Activated gamma-delta T cell treated with anti-CD3 and anti-CD28 coated beads, Interleukin-2, amount 50 U/mL, for 16 hours (primary cell): Measurements from ENCODE around the gene CFAP157.
"Not testable (repeated sequence)": the region's sequence is repeated elsewhere in the genome, so short reads cannot be mapped to it uniquely, and the experiment has no call there.

Source experiments
- DNase-seq: peaks from one replicate; pipeline ENCODE4 v3.0.0-alpha.2; 2020; ENCODE audit warnings: low read depth

CFAP157 gene

DNA sequence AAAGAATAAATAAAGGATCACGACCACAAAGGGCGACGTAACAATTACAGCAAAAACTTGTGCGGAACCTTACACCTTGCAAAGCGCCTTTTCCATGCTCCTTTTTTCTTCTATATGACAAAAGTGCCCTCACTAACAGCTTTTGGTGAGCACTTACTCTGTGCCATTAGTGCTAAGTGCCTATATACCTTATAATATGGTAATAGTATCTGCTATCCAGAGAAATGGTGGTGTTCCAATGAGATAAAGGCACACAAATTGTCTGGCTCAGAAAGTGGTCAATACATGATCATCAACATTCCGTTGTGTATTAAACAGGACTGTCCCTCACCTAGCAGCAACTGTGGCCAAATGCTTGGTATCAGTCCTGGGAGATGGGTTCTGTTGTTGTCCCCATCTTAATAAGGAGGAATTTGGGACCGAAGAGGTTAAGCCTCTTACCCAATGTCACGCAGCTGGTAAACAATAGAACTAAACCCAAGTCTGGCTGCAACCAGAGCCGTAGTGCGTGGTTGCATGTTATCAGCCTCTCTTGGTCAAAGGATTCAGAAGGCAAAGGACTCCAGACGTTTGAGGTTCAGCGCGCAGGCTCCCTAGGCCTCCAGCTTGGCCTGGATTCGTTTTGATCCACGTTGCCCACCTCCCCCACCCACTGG, 28.9 kb downstream of the CFAP157 start:
- DNase-seq: no peak

DNA sequence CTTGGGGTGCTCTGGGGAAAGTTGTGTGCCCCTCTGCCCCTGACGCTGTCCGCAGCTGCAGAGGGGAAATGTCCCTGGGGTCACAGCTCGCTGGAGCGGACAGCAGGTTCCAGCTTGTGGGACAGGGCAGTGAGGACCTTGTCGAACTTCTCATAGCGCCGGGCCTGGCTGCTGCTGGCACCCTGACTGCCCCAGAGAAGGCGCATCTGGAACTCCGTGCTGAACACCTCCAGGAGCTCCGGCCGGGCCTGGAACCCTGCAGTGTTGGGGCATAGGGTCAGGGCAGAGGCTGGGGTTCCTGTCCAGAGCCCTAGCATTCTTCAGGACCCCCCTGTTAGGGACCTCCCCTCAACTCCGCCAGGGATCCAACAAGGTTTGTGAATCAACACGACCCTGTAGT, 31.9 kb downstream of the CFAP157 start:
- DNase-seq: no peak

DNA sequence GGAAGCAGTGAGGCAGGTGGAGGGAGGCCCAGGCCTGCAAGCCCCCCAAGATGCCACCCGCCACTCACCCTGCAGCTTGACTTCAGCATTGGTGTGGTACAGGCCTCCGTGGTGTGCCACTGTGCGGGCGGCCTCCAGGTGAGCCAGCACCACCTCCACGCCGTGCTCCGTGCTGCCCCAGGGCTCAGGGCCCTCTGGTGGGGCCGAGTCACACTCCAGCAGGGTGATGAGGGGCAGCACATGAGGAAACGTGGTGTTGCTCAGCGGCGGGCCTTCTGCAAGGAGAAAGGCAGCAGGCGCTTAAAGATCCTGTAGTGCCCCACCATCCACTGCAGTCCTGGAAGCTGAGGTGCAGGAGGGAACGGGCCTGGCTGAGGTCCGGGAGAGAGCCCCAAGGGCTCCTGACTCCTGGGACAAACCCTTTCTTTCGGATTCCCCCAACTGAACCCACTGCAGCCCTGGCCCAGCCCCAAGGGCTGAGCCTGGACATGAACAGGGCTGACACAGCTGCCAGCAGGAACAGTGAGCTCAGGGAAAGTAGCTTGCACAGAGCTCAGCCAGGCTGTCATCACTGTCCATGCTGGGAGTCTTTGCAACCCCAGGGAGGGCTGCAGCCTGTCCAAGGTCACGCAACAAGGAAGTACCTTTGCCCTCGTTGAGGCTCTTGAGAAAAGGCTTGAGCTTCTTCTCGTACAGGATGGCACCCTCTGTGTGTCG, 33.0 kb downstream of the CFAP157 start:
- no peak for DNase-seq

DNA sequence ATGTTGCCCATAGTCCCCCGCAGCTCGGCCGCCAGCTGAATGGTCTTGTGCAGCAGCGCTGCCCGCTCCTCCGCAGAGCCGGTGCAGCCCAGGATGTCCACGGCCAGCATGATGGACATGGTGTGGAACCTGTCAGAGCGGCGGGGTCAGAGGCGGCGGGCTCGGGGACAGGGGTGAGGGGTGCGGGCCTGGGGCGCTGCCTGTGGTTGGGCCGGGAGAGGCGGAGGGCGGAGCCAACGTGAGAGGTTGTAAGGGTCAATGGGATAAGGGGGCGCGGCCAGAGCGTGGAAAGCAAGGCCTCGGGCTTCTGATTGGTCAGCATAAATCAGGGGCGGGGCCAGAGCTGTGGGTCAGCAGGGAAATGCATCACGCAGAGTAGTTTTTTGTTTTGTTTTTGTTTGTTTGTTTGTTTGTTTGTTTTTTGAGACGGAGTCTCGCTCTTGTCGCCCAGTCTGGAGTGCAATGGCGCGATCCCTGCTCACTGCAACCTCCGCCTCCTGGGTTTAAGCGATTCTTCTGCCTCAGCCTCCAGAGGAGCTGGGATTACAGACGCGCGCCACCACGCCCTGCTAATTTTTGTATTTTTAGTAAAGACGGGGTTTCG, 35.1 kb downstream of the CFAP157 start:
- DNase-seq: no peak

DNA sequence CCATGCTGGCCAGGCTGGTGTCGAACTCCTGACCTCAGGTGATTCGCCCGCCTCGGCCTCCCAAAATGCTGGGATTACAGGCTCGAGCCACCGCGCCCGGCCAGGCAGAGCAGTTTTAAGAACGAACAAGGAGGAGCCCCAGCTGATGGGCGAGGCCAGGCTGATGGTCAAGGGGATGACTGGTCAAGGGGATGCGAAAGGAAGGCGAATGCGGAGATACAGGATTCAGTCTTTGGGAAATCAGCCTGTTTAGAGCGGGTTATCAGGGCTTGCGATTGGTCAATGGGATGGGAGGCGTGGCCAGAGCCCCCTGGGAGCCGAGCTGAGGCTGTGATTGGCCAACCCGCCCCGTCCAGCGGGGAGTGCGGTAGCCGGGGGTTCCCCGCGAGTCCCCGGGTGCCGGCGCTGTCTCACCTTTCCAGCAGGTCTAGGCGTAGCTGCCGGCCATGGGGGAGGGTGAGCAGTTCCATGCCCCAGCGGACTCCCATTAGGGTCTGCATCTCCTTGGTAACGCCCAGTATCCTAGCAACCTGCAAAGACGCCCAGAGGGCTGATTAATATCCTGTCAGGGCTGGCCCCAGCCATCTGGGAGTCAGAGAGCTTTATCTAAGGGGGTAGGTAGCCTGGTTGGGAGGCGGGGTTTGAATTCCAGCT, 35.8 kb downstream of the CFAP157 start:
- DNase-seq: no peak

DNA sequence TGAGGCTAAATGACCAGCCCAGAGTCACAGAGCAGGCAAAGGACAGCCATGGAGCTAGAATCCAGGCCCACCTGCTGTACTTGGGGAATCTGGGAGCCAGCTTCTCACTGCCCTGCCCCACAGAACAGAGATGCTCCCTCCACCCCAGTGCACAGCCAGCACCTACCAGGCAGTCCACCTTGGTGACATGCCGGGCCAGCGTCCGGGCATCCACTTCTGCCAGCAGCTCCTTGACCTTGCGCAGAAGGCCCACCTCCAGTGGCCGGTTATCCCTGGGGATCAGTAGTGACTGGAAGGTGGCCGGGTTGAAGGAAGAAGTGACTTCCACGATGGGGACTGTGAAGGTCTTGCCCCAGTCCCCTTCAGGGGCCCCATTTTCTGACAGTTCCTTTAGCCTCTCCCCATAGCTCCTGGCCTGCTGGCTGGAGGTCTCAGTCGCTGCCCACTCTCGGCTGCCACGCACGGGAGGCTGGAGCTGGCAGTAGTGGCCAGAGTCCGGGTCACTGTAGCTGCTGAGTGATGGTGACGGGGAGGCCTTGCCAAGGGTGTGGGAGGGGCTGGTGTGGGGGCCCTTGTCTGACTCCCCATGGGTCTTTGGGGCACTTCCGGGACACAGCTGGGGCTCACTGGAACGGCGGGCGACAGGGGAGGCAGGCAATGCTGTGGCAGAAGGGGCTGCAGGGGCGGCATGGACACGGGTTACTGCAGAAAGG, 37.8 kb downstream of the CFAP157 start:
- DNase-seq: no peak

DNA sequence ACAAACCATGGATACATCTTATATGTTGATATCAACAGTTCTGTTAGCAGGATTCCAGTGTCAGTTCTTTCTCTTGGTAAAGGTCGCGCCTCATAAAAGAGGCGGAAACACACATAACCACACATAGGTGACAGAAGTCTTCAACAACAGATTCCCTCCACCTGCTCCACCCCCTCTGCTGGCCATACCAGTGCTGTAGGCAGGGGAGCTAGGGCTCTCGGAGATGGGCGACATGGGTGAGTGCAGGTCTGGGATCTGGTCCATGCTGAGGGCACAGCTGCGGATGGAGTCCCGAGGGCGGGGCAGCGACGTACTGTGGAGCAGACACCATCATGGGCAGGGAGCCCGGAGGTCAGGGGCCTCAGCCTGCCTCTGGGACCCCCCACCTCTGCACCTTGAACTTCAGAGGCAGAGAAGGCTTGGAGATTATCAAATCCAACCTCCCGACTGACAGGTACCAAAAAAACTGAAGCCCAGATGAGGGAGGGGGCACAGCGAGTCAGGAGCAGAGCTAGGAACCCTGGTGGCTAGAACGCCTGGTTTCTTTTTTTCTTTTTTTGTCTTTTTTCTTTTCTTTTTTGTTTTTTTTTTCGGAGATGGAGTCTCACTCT, 40.3 kb downstream of the CFAP157 start:
- peak; percentile 35 for DNase-seq

DNA sequence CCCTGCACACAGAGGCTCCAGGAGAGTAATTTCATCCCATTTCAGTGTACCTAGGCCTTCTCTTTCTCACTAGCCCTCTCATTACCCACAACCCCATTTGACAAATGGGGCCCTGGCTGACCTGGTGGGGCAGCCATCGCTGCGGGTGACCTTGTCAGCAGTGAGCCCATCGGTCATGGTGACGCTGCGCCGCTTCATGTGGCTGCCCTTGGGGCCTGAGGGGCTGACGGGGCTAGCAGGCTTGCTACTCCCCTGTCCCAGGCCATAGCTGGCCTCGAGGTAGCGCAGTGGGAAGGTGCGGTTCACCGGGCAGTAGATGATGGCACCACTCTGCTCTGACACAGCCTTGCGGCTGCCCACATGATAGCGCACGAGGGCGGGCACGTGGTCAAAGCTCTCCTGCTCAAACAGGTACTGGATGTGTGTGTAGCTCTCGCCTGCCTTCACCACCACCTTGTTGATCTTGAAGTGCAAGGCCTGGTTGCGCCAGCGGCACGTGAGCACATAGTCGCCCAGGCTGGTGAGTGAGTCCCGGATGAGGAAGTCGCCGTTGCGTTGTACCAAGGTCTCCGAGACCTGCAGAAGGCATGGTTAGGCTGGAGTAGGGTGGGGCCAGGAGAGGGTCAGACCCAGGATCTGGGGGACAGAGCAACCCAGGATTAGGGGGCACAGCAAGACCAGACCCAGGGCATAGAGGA, 42.5 kb downstream of the CFAP157 start:
- no peak for DNase-seq

DNA sequence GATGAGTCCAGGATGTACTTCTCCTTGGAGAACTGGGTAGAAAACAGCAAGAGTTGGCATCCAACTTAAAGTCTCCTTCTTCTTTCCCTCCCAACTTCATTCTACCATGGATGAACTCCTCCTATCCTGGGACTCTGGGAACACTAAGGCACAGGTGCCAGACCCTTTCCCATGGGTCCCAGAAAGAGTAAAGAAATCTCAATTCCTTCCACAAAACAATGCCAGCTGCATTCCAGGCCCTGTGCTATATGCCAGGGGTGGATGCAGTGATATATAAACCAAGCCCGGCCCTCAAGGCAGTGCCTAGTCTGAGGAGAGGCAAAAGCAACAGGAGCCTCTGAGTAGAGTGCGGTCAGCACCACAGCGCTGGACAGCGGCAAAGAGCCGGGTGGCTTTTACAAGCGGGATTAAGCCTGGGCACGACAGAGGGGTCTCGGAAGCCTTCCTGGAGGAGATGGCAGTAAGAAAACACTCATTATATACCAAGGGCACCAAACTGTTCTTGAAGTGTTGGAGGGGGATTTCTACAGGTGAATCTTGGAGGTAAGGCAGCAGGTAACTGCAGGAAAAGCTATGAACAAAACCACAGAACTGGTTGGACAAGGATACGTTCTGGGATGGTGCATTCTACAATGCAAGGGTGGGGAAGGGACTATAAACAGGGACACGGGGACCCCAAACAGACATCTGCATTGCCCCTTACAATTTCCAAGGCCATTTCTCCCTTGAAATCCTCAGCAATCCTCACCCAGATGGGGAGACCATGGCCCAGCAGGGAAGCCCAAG, 44.7 kb downstream of the CFAP157 start:
- no peak for DNase-seq

DNA sequence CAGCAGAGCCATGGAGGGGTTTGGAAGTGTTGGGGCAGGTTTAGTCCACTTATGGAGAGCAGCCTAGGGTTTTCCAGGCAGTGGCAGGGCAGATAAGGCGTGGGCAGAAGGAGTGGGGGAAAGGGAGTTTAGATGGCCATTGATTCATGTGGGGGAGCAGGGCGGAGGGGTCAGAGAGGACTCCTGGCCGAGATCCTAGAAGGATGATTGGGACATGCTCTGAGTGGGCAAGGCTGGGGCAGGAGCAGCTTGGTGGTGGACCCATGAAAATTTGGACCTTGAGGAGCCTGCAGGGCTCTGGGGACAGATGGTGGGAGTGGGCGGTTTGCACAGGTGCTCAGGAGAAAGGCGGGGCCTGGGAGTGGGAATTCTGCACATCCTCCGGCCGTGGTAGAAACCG, 46.4 kb downstream of the CFAP157 start:
- no peak for DNase-seq

DNA sequence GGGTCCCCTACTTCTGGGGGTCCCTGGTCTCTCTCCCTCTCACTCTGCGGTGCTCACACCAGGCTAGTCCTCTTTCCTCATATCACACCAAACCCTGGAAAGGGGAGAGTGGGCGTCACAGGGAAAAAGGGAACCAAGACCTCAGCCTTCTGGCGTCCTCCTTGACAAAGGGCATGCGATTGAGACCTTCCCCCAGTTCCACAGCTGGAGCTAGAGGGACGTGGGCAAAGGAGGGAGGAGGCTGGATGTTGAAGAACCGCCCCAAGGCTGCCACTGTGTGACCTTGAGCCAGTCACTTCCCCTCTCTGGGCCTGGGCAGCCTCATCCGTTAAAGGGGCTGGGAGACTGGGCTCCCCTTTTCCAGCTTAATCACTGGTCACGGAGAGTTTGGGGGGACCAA, 46.8 kb downstream of the CFAP157 start:
- no peak for DNase-seq

DNA sequence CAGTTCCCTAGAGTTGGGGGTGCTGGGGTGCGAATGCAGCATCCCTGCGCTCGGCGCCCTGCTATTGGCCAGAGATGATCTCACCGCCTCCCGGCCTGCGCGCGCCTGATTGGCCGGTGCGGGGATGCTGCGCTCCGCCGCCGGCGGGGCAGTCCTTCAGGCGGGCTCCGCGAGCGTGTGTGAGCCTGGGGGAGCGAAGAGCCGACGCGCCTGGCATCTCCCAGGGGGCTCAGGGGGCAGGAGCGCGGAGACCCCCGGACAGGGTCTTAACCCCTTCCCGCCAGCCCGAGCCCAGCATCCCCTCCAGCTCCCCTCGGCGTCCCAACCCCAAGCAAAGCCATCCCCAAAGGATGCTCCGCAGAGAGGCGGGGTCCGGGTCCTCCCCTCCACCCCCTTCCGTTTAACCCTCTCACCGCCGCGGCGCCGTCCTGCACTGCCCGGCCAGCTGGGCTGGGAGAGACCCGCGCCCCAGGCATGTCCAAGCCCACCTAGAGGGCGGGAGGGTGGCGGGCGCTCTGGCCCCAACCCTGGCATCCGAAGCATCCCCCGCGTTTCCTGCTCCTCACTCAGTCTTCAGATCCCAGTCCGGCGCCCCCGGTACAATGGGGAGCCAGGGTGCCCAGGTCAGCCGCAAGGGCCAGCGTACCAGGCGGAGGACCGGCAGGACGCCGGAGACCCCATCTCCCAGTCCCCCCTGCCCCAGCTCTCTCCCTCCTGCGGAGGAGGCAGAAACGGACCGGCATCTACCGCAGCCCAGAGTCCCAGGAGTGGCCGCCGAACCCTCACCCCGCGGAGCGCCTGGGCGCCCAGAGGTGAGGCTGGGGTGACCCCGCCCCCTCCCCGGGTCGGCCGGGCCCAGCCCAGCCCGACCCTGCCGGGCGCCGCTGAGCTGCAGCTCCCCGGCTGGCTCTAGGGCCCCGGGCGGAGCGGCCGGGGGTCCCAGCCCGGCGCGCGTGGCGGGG, 47.6 kb downstream of the CFAP157 start:
- no peak for DNase-seq

DNA sequence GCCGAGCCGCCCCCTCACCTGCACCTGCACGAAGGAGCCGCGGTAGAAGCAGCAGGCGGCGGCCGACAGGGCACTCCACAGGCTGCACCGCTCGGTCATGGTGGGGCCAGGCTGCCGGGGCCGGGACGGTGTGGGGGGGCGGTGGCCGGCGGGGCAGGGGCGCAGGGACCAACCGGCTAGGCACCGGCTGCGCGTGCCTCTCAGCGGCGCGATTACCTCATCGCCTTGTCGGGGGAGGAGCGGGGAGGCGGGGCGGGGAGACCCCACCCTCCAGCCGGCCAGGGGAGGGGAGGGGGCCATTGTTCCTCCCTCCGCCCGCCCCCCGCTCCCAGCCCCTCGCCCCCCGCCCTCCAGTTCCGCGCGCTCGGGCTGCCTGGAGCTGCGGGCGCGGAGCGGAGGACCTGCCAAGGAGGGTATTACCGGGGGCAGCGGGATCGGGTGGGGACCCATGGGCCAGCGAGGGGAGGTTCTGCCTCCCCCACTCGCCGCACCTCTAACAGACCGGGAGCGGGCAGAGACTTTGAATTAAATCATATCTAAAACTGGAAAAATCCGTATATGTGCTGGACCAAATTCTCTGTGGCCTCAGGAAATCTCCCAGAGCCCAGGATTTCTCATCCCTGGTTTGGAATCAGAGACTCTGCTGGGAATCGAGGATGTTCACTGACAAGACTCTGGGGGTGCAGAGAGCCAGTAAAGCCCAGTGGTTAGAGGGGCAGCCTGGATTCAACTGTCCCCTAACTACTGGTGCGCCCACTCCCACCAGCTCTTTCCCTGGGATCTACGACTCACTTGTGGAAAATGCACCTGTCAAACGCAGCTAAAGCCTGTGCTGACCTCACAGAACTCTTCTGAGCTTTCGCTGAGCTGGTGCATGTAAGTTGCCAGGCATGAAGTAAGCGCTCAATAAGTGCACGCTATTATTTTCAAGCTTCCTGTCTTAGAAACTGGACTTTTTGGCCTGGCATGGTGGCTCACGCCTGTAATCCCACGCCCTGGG, 48.6 kb downstream of the CFAP157 start:
- DNase-seq: no peak

DNA sequence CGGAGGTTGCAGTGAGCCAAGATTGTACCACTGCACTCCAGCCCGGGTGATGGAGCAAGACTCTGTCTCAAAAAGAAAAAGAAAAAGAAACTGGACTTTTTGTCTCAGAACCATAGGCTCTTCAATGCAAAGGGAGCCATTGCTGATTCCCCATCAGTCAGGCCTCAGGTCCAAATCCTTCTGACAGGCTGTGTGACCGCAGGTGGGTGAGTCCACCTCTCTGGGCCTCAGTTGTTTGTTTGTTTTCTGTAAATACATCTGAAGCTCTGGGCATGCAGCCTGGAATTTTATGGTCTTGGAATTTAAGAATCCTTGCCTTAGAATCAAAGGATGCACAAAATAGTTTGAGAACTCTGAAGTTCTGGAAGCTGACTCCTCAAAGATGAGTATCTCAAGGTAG, 49.4 kb downstream of the CFAP157 start:
- DNase-seq: no peak

DNA sequence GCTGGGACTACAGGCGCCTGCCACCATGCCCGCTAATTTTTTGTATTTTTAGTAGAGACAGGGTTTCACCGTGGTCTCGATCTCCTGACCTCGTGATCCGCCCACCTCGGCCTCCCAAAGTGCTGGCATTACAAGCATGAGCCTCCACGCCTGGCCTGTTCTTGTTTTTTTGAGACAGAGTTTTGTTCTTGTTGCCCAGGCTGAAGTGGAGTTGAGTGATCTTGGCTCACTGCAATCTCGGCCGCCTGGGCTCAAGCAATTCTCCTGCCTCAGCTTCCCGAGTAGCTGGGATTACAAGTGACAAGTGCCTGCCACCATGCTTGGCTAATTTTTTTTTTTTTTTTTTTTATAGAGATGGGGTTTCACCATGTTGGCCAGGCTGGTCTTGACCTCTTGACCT, 50.0 kb downstream of the CFAP157 start:
- DNase-seq: not testable (repeated sequence)

DNA sequence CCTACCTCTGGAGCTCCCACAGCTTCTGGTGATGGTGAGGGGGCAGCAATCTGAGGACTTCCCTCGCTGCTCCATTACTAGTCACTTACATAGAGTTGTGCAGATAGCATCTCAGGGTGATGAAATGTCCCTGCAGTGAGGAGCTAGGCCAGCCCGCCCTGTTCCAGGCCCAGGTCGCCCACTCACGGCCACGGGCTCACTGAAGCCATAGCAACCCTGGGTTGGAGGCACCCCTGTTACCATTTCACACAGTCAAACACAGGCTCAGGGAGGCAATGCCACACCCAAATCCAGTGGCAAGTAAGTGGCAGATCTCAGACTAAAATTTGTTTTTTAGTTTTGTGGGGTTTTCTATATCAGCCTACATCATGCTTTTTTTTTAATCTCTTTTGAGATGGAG, 52.1 kb downstream of the CFAP157 start:
- DNase-seq: no peak

DNA sequence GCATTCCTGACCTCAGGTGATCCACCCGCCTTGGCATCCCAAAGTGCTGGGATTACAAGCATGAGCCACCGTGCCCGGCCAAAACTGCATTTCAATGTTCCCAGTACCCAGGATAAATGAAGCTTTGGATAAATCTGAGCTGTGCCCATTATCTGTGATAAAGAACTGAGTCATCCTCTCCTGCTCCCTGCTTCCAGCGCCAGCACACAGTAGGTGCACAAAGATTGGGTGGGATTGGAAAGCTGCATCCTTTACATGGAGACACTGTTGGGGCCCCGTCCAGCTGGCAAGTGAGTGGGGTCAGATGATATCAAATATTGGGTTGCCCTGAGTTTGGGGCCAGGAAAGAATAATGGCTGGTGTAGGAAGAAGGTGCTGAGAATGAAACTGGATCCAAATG, 54.3 kb downstream of the CFAP157 start:
- no peak for DNase-seq

DNA sequence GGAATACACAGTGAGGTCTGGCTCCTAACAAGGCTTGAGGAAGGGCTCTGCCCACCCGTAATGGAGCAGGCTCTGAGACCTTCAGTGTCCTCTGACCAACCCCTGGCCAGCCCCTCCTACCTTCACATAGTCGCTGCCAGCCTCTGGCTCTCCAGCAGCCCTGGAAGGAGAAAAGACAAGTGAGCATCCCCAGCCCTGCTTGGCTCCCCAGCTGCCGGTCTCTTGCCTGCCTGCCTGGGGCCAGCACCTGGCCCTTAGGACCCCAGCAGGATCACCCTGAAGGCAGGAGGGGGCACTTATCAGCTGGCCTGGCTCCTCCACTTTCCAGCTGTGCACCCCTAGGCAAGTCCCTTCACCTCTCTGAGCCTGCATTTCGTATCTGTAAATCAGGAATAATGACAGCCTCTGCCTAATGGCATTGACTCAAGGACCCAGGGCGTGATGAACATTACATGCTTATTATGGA, 54.7 kb downstream of the CFAP157 start:
- no peak for DNase-seq
